Measurements from ENCODE around the gene CATSPERE.

Gene CATSPERE

GRCh38 chr1:244636488-244637259 lies 175.6 kb downstream of the CATSPERE start:
- no peak overlapping the region for H3K27ac ChIP-seq
- TF ChIP-seq ZFX (IDR thresholded peaks at IDR 0.05; ENCODE audit: borderline replicate concordance) (no peak), CTCF (IDR thresholded peaks at IDR 0.05) (no peak)

GRCh38 chr1:244639561-244639960 lies 178.5 kb downstream of the CATSPERE start:
- no peak for TF ChIP-seq CTCF (IDR thresholded peaks at IDR 0.05)
- TF ChIP-seq ZFX (IDR thresholded peaks at IDR 0.05; ENCODE audit: borderline replicate concordance): no peak
- no peak overlapping the region for H3K27ac ChIP-seq

GRCh38 chr1:244640917-244641316 lies 179.8 kb downstream of the CATSPERE start:
- no peak for TF ChIP-seq CTCF (IDR thresholded peaks at IDR 0.05)
- no peak overlapping the region for H3K27ac ChIP-seq

- TF ChIP-seq CTCF (IDR thresholded peaks at IDR 0.05) (no peak), ZFX (IDR thresholded peaks at IDR 0.05; ENCODE audit: borderline replicate concordance) (no peak)
- no peak overlapping the region for H3K27ac ChIP-seq
Observed at GRCh38 chr1:244642526-244642925, 181.5 kb downstream of the CATSPERE start.

GRCh38 chr1:244642988-244643387 lies 181.9 kb downstream of the CATSPERE start:
- TF ChIP-seq CTCF (IDR thresholded peaks at IDR 0.05) (no peak), ZFX (IDR thresholded peaks at IDR 0.05; ENCODE audit: borderline replicate concordance) (no peak)
- H3K27ac ChIP-seq: no peak overlapping the region

DNA sequence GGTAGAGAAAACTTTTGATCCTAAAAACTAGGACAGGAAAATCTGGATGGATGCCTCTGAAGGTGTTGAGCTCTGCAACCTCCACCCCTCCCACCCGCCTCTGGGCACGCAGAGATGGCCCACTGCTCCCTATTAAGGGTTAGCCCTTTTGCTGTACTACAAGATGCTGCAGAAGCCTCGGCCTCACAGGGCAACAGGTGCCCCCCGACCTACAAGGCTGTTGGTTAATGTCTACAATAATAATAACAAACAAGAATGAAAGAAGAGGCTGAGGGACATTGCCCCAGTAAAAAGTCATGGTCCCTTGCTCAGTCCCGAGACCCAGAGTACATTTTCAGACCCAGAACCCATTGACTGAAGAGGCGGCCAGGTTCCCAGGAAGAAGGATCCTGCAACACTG lies 184.3 kb downstream of the CATSPERE start:
- TF ChIP-seq CTCF (IDR thresholded peaks at IDR 0.05): no peak
- TF ChIP-seq ZFX (IDR thresholded peaks at IDR 0.05; ENCODE audit: borderline replicate concordance): no peak
- H3K27ac ChIP-seq: no peak overlapping the region

- TF ChIP-seq ZFX (IDR thresholded peaks at IDR 0.05; ENCODE audit: borderline replicate concordance) (no peak), CTCF (IDR thresholded peaks at IDR 0.05) (no peak)
- no peak overlapping the region for H3K27ac ChIP-seq
Observed at GRCh38 chr1:244645890-244646289, 184.8 kb downstream of the CATSPERE start.

Data from 22Rv1 (cell line).